ENCODE results near the gene HSD11B1L. TPM values are rescaled to one million over a fixed set of nuclear protein-coding genes. Genes with fewer than 3 reads are reported as not detected.

Gene HSD11B1L
- total RNA-seq = 1.1 TPM

GRCh38 chr19:5680437-5681368 lies at the start of gene HSD11B1L, which contains the start of gene MICOS13:
TSS of gene HSD11B1L (plus strand) at chr19:5681027. CDS start at chr19:5684833, 3,806 bp downstream.
TSS of gene MICOS13 (minus strand) at chr19:5680516. CDS start at chr19:5680486, 30 bp downstream.
- peak; percentile 90 for ATAC-seq

- ATAC-seq = no peak
These were observed 49.1 kb upstream of the HSD11B1L start for GRCh38 chr19:5631567-5632240.

- no peak for ATAC-seq
These were observed 48.6 kb upstream of the HSD11B1L start for GRCh38 chr19:5632241-5632612.

- ATAC-seq = no peak
These were observed 48.2 kb upstream of the HSD11B1L start for GRCh38 chr19:5632657-5633056.

- no peak for ATAC-seq
These were observed 45.4 kb upstream of the HSD11B1L start for GRCh38 chr19:5635427-5635826.

GRCh38 chr19:5637971-5638370 lies 42.9 kb upstream of the HSD11B1L start:
- ATAC-seq = no peak

- peak; percentile 93 for ATAC-seq
These were observed 39.7 kb upstream of the HSD11B1L start for GRCh38 chr19:5641171-5641570.

GRCh38 chr19:5642204-5642603 lies 38.6 kb upstream of the HSD11B1L start:
- peak; percentile 43 for ATAC-seq

- no peak for ATAC-seq
These were observed 37.8 kb upstream of the HSD11B1L start for GRCh38 chr19:5643060-5643459.

GRCh38 chr19:5644037-5644436 lies 36.8 kb upstream of the HSD11B1L start:
- ATAC-seq = no peak

- no peak for ATAC-seq
These were observed 35.4 kb upstream of the HSD11B1L start for GRCh38 chr19:5645409-5645808.

- no peak for ATAC-seq
These were observed 34.1 kb upstream of the HSD11B1L start for GRCh38 chr19:5646703-5647102.

- ATAC-seq = no peak
These were observed 32.4 kb upstream of the HSD11B1L start for GRCh38 chr19:5648464-5648863.

GRCh38 chr19:5651361-5651760 lies 29.5 kb upstream of the HSD11B1L start:
- ATAC-seq = peak; percentile 23

GRCh38 chr19:5652261-5652660 lies 28.6 kb upstream of the HSD11B1L start:
- no peak for ATAC-seq

- no peak for ATAC-seq
These were observed 25.9 kb upstream of the HSD11B1L start for GRCh38 chr19:5654931-5655330.

- ATAC-seq = no peak
These were observed 25.4 kb upstream of the HSD11B1L start for GRCh38 chr19:5655412-5655811.

- ATAC-seq = peak; percentile 8
These were observed 19.3 kb upstream of the HSD11B1L start for GRCh38 chr19:5661483-5661882.

- no peak for ATAC-seq
These were observed 16.9 kb upstream of the HSD11B1L start for GRCh38 chr19:5663904-5664303.

GRCh38 chr19:5664515-5664914 lies 16.3 kb upstream of the HSD11B1L start:
- no peak for ATAC-seq

- ATAC-seq = peak; percentile 42
These were observed 14.9 kb upstream of the HSD11B1L start for GRCh38 chr19:5665781-5666513.

GRCh38 chr19:5666921-5667610 lies 13.8 kb upstream of the HSD11B1L start:
- no peak for ATAC-seq
